Endothelial cell of umbilical vein (primary cell): ENCODE measurements around the gene RASAL1. TPM values are rescaled to one million over a fixed set of nuclear protein-coding genes. Genes with fewer than 3 reads are reported as not detected.

Experiments
- BruUV-seq: library from RNA; stranded (reverse); fragments of 400-500 nt; replicated peaks from 2 replicates; lab custom pipeline; 2021; lab: Mats Ljungman, UMichigan
- CTCF ChIA-PET: fragments of 300-600, 350-600 bp; sonication (Branson Sonifier 250); formaldehyde crosslinking; loops from one replicate; lab custom pipeline; 2021; ENCODE audit warnings: antibody characterized with exemption, inconsistent platforms; lab: Charles Lee
- POLR2A ChIA-PET: fragments of 300-600, 350-600 bp; sonication (Branson Sonifier 250); formaldehyde crosslinking; loops from one replicate; lab custom pipeline; 2021; ENCODE audit warnings: antibody characterized with exemption, inconsistent platforms; lab: Charles Lee
- DNase-seq: peaks from one replicate; pipeline ENCODE4 v3.0.0-alpha.2; 2011; ENCODE audit warnings: low read depth, low spot score
- FAIRE-seq: peaks from 2 replicates; lab custom pipeline; 2011; peaks lifted over from hg19 to GRCh38; lab: Jason Lieb, UNC
- H2AFZ ChIP-seq: 2 replicates; pipeline ENCODE4 v1.6.0; 2012; ENCODE audit warnings: low read depth, low read length, control low read depth, inconsistent platforms
- H3K27ac ChIP-seq: 2 replicates; pipeline ENCODE4 v1.5.1; 2011; ENCODE audit warnings: low read depth, mild to moderate bottlenecking, control low read depth, low read length, moderate library complexity; ENCODE audit not compliant: insufficient read depth
- H3K27me3 ChIP-seq, 2 experiments: 2 replicates each; pipeline versions ENCODE4 v1.6.0 to v1.6.1; 2011; ENCODE audit warnings: low read length in 2 of 2, mixed read lengths in 1 of 2; ENCODE audit not compliant: control insufficient read depth in 2 of 2, insufficient read depth in 2 of 2
- H3K36me3 ChIP-seq, 2 experiments: 2 replicates in 1 of 2; 3 replicates in 1 of 2; pipeline ENCODE4 v1.5.1; 2011; ENCODE audit warnings: low read length in 2 of 2, mild to moderate bottlenecking in 1 of 2, moderate library complexity in 1 of 2; ENCODE audit not compliant: control insufficient read depth in 2 of 2, insufficient read depth in 2 of 2; ENCODE audit errors: extremely low read depth in 1 of 2
- H3K4me1 ChIP-seq: 3 replicates; pipeline ENCODE4 v1.5.1; 2011; ENCODE audit warnings: mild to moderate bottlenecking, low read length; ENCODE audit not compliant: control insufficient read depth, insufficient read depth; ENCODE audit errors: extremely low read depth
- H3K4me2 ChIP-seq: 2 replicates; pipeline ENCODE4 v1.6.1; 2011; ENCODE audit warnings: low read length, control low read depth, mixed read lengths; ENCODE audit not compliant: insufficient read depth
- H3K4me3 ChIP-seq, 3 experiments: fragments of 200-600 bp in 1 of 3; sonication (generic), shearing (Covaris generic) in 1 of 3; replicated peaks in 1 of 3; 2 replicates each; pipeline ENCODE4 v1.5.1; 2011 to 2016; ENCODE audit warnings: control low read depth in 3 of 3, low read length in 3 of 3, mild to moderate bottlenecking in 2 of 3, inconsistent platforms in 1 of 3, low read depth in 1 of 3, moderate library complexity in 1 of 3; ENCODE audit not compliant: insufficient read depth in 1 of 3
- H3K79me2 ChIP-seq: 2 replicates; pipeline ENCODE4 v1.6.0; 2012; ENCODE audit warnings: low read length, inconsistent platforms; ENCODE audit not compliant: control insufficient read depth, insufficient read depth
- H3K9ac ChIP-seq: replicated peaks from 2 replicates; pipeline ENCODE3; 2011; ENCODE audit warnings: low read length, control low read depth; ENCODE audit not compliant: insufficient read depth; ENCODE audit errors: extremely low read depth
- H3K9me1 ChIP-seq: replicated peaks from 3 replicates; pipeline ENCODE4 v1.6.0; 2011; ENCODE audit warnings: mild to moderate bottlenecking, low read length; ENCODE audit not compliant: control insufficient read depth, insufficient read depth; ENCODE audit errors: extremely low read depth
- H3K9me3 ChIP-seq: replicated peaks from 2 replicates; pipeline ENCODE4 v1.5.1; 2012; ENCODE audit warnings: low read length, inconsistent platforms; ENCODE audit not compliant: control insufficient read depth, insufficient read depth
- H4K20me1 ChIP-seq: replicated peaks from 2 replicates; pipeline ENCODE3; 2011; ENCODE audit warnings: mild to moderate bottlenecking, low read length; ENCODE audit not compliant: control insufficient read depth, insufficient read depth; ENCODE audit errors: extremely low read depth
- CTCF ChIP-seq, 2 donors: IDR thresholded peaks; 1 replicate in 1 of 2; 2 replicates in 1 of 2; pipeline ENCODE4 v1.5.1; 2011; ENCODE audit warnings: low read length in 2 of 2, mild to moderate bottlenecking in 2 of 2, moderate library complexity in 2 of 2, control low read depth in 1 of 2, inconsistent platforms in 1 of 2, low read depth in 1 of 2; ENCODE audit not compliant: insufficient read depth in 1 of 2; ENCODE audit errors: extremely low read depth in 1 of 2
- EZH2 ChIP-seq: IDR thresholded peaks from 2 replicates; pipeline ENCODE4 v1.6.1; 2012; ENCODE audit warnings: borderline replicate concordance, low read depth, mild to moderate bottlenecking, moderate library complexity, low read length, inconsistent platforms; ENCODE audit not compliant: severe bottlenecking
- FOS ChIP-seq: IDR thresholded peaks from 2 replicates; pipeline ENCODE4 v1.6.1; 2011; ENCODE audit warnings: mild to moderate bottlenecking, low read length, moderate library complexity, borderline replicate concordance; ENCODE audit not compliant: insufficient read depth
- GATA2 ChIP-seq: IDR thresholded peaks from 2 replicates; pipeline ENCODE4 v1.7.0; 2011; ENCODE audit warnings: low read depth, mild to moderate bottlenecking, moderate library complexity, mixed read lengths, low read length; ENCODE audit not compliant: insufficient read length, insufficient read depth
- JUN ChIP-seq: IDR thresholded peaks from 2 replicates; pipeline ENCODE4 v1.6.1; 2011; ENCODE audit warnings: borderline replicate concordance, low read depth; ENCODE audit not compliant: insufficient read length, insufficient read depth
- MAX ChIP-seq: IDR thresholded peaks from 2 replicates; pipeline ENCODE4 v1.6.1; 2011; ENCODE audit not compliant: insufficient read depth, insufficient read length
- MYC ChIP-seq: IDR thresholded peaks from one replicate; pipeline ENCODE4 v1.6.1; 2011; ENCODE audit warnings: mild to moderate bottlenecking, low read depth, low read length
- POLR2A ChIP-seq: IDR thresholded peaks from 2 replicates; pipeline ENCODE4 v1.6.1; 2012; ENCODE audit warnings: low read depth, mild to moderate bottlenecking, control low read depth, low read length
- POLR2AphosphoS5 ChIP-seq: IDR thresholded peaks from 2 replicates; pipeline ENCODE4 v1.6.1; 2012; ENCODE audit warnings: low read depth, mild to moderate bottlenecking, control low read depth, low read length, moderate library complexity; ENCODE audit not compliant: insufficient read depth
- dilution Hi-C: fragments of 300-500 bp; cut with MboI; formaldehyde crosslinking; loops from one replicate; pipeline ENCODE4 v1.15.0; 2019; ENCODE audit warnings: low sequenced_read_pairs; ENCODE audit not compliant: extremely low pct_ligation_motif_present
- intact Hi-C: fragments of 100-400 bp; cut with micrococcal nuclease; formaldehyde crosslinking; loops from one replicate; pipeline ENCODE4 v1.10.0; 2022
- polyA plus RNA-seq, 4 experiments: library from polyadenylated mRNA; depleted of rRNA in 3 of 4; stranded (reverse) in 3 of 4; unstranded in 1 of 4; fragments of >200 nt; gene quantifications; 2 replicates each; pipeline versions ENCODE4 v1.2.1 to v1.2.3, GENCODE V29; 2011 to 2012; ENCODE audit warnings: missing spikeins in 1 of 4
- total RNA-seq: library from RNA; stranded (reverse); gene quantifications from 2 replicates; pipeline ENCODE4 v1.2.3, GENCODE V29; 2021

Gene RASAL1
- total and polyA plus RNA-seq, 2 donors (not counting 3 experiments of a cell fraction or from before 2014, with no cell fraction given), result not detected

GRCh38 chr12:113115455-113116126 lies 20.0 kb downstream of the RASAL1 start:
- BruUV-seq, result no TSS peak
- Histone ChIP-seq H3K27ac (no peak overlapping the region), H3K79me2 (no peaks in the 10 kb centered on the region), H3K9me1 (no peaks in the 10 kb centered on the region), H3K9me3 (no peaks in the 10 kb centered on the region), H2AFZ (no peak overlapping the region), H3K4me1 (no peaks in the 10 kb centered on the region), H4K20me1 (no peaks in the 10 kb centered on the region), H3K27me3 (no peaks in the 10 kb centered on the region), H3K4me3 (no peak overlapping the region), H3K9ac (no peak overlapping the region), H3K36me3 (no peaks in the 10 kb centered on the region), H3K4me2 (no peak overlapping the region)
- ChIA-PET CTCF (no interaction called here), POLR2A (no interaction called here)
- intact Hi-C loops, result no loop called here
- no peak for FAIRE-seq
- dilution Hi-C loops, result no loop called here
- TF ChIP-seq POLR2A, result no peak
- no peak for TF ChIP-seq POLR2AphosphoS5
- no peak for DNase-seq

- Histone ChIP-seq H3K79me2 (no peaks in the 10 kb centered on the region), H3K27ac (no peak overlapping the region), H4K20me1 (no peaks in the 10 kb centered on the region), H3K27me3 (peaks cover 0 to 1% of the 10 kb centered on the region in 2 experiments), H2AFZ (no peak overlapping the region), H3K4me3 (no peak overlapping the region), H3K9me3 (no peaks in the 10 kb centered on the region), H3K4me2 (no peak overlapping the region), H3K36me3 (no peaks in the 10 kb centered on the region), H3K9me1 (no peaks in the 10 kb centered on the region), H3K4me1 (no peaks in the 10 kb centered on the region), H3K9ac (no peak overlapping the region)
- BruUV-seq, result no TSS peak
- CTCF ChIA-PET, result no interaction called here
- intact Hi-C loops (no loop called here), dilution Hi-C loops (no loop called here)
- TF ChIP-seq POLR2A (no peak), CTCF (IDR thresholded peaks at IDR 0.05; ENCODE audit: extremely low read depth in 1 of 2, insufficient read depth in 1 of 2, low read depth in 1 of 2, low read length in 2 of 2) (no peak), MAX (no peak), JUN (no peak), GATA2 (no peak), EZH2 (no peak), POLR2AphosphoS5 (no peak), MYC (no peak), FOS (no peak)
- POLR2A ChIA-PET, result no interaction called here
- FAIRE-seq (no peak), DNase-seq (no peak)
These were observed 20.9 kb downstream of the RASAL1 start for GRCh38 chr12:113114447-113115178.
